HG03575 (cell line): ENCODE results near the gene MRPL32.
A peak's percentile ranks its signal among the peaks of the same experiment; 100 is the strongest.
"Not testable (repeated sequence)": the region's sequence is repeated elsewhere in the genome, so short reads cannot be mapped to it uniquely, and the experiment has no call there.

Experiments used
- ATAC-seq: cut with Tn5 transposase; IDR thresholded peaks from one replicate; pipeline ENCODE4 v1.9.1; 2021; ENCODE audit not compliant: unreplicated experiment, insufficient number of reproducible peaks, low FRiP score; ENCODE audit errors: extremely low read depth

The MRPL32 gene

DNA sequence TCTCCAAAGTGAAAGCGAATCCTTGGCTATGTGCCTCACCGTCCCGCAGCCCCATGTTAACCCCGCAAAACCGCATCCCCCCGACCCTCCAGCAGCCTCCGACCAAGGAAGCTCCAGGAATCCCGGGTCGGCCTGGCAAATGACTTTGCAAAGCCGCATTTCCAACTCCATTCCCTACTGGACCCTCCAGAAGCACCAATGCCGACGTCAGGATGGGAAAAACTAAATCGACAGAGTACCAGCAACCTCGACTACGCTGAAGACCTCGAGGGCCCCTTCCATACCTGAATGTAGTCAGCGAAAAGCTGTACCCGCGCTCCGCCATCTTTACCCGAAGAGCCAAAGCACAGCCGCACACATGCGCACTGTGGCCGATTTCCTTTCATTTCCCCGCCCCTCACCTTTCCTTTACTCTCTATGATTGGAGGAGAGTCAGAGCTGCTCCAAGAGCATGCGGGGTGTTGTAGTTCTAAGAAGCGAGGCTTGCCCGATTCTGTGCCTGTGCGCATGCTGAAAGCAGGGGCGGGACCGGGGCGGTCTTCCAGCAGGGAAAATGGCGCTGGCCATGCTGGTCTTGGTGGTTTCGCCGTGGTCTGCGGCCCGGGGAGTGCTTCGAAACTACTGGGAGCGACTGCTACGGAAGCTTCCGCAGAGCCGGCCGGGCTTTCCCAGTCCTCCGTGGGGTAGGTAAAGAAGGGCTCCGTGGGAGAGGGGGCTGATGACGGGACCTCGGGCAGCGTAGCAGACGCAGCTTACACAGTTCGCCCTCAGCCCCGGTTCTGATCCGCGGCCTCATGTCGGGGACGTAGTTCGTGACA lies at the start of gene MRPL32, which contains the start of gene PSMA2:
TSS of gene MRPL32 (plus strand) at position 543 of the 818 bp plus-strand sequence. CDS start at position 554, 11 bp downstream.
TSS of gene PSMA2 (minus strand) at position 341 of the 818 bp plus-strand sequence. CDS start at position 325, 16 bp downstream.
- peak; percentile 98 for ATAC-seq

GRCh38 chr7:42883950-42884349 lies 48.2 kb upstream of the MRPL32 start:
- no peak for ATAC-seq

DNA sequence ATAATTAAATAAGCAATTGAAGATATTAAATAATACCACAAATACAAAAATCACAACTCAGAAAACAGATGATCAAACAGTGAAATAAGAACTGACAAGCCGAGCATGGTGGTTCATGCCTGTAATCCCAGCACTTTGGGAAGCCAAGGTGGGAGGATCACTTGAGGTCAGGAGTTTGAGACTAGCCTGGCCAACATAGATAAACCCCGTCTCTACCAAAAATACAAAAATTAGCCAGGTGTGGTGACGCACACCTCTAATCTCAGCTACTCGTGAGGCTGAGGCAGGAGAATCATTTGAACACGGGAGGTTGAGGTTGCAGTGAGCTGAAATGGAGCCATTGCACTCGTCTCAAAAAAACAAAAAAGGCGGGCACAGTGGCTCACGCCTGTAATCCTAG lies 47.0 kb upstream of the MRPL32 start:
- not testable (repeated sequence) for ATAC-seq

DNA sequence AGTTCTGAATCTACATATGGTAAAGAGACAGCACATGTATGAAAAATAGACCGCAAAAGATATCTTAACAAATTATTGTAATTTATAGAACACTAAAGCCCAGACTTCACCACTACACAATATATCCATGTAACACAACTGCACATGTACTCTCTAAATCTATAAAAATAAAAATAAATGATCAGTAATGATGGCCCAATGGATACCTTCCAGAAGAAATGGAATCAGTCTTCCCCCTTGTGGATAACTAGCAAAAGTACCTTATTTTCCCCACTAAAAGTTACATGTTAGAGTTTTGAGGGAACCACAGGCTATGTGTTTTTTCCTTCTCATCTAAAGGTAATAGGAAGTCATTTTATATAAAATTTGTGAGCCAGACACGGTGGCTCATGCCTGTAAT lies 46.0 kb upstream of the MRPL32 start:
- no peak for ATAC-seq

DNA sequence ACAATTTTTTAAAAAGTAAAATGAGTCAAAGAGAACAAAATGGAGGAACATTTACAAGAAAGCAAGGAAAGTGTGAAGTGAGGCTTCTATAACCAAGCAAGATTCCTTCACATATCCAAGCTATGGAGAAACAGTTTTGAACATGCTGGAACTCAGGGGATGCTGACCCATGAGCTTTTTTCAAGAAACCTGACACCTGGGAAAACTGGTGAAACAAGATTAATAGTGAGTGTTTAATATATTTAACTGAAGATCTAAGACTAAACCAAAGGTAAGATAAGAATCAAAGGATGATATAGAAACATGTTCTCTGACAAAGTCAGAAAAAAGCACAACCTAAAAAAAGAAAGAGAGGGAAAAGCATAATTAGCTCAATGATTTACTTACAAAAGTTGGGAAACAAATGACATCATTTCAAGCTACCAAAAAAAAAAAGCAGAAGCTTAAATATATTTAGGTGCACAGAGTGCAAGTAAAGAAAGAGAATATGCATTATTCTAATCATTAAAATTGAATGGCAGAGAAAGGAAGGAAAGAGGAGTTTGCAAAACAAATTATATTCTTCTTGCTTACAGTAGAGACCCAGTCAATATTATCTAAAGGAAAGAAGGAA lies 45.2 kb upstream of the MRPL32 start:
- no peak for ATAC-seq

- ATAC-seq: no peak
Measured at GRCh38 chr7:42893346-42894240, 38.6 kb upstream of the MRPL32 start.

- ATAC-seq: no peak
Measured at GRCh38 chr7:42900842-42901241, 31.3 kb upstream of the MRPL32 start.

GRCh38 chr7:42902331-42902730 lies 29.8 kb upstream of the MRPL32 start:
- no peak for ATAC-seq

- no peak for ATAC-seq
Measured at GRCh38 chr7:42906181-42906580, 26.0 kb upstream of the MRPL32 start.

DNA sequence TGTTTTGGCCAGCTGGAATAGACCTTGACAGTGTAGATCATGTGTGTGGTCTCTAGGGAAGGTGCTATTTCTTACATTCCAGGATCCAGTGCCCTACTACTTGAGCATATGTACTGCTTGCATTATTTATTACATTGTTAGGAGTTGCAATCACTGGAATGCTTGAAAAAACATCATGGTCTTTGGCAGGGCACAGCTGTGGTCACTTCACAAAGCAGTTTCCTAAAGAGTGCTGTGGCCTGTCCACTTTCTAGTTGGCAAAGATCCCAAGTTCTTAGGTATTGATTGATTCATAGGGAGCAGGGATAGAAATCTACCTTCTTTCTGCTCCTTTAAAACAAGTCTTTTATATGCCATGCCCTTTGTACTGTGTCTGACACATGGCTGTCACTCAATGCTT lies 24.9 kb upstream of the MRPL32 start:
- ATAC-seq: no peak

GRCh38 chr7:42910306-42910705 lies 21.9 kb upstream of the MRPL32 start:
- ATAC-seq: no peak

- ATAC-seq: peak; percentile 50
Measured at GRCh38 chr7:42911454-42912447, 20.4 kb upstream of the MRPL32 start, which contains the start of gene C7orf25. Gene C7orf25 (minus strand): TSS chr7:42912070. CDS start chr7:42910900, 1,170 bp downstream.

DNA sequence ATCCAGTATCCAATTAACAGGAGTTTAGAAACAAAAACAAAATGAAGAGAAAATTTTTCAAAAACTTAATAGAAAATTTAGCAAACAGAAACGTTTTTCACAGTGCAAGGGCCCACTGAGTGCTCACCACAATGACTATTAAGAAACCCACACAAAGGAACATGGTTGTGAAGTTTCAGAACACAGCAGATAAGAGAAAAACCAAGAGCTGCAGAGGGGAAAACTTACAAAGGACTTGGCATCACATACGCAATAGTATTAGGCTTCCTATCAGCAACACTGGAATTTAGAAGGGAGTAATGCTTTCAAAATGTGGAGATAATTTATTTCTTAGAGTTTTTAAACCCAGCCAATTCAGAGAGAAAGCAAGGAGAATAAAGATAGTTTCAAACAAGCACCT lies 18.6 kb upstream of the MRPL32 start:
- no peak for ATAC-seq

GRCh38 chr7:42914009-42914408 lies 18.2 kb upstream of the MRPL32 start:
- ATAC-seq: no peak

- ATAC-seq: no peak
Measured at GRCh38 chr7:42914421-42915045, 17.6 kb upstream of the MRPL32 start.

GRCh38 chr7:42915356-42915755 lies 16.8 kb upstream of the MRPL32 start:
- ATAC-seq: no peak

GRCh38 chr7:42922017-42922753 lies 10.0 kb upstream of the MRPL32 start:
- ATAC-seq: no peak
